GM12878 (cell line): ENCODE results near the gene FAM151A. TPM values are rescaled to one million over a fixed set of nuclear protein-coding genes. Genes with fewer than 3 reads are reported as not detected.
"Not testable (repeated sequence)": the region's sequence is repeated elsewhere in the genome, so short reads cannot be mapped to it uniquely, and the experiment has no call there.

ENCODE experiments used
- ATAC-seq: fragments of 200-7000 bp; cut with Tn5 transposase; 3 replicates; pipeline ENCODE4 v1.9.1; 2020; ENCODE audit warnings: mild to moderate bottlenecking, moderate library complexity
- BruUV-seq: library from RNA; stranded (reverse); fragments of 400-500 nt; replicated peaks from 2 replicates; lab custom pipeline; 2021; lab: Mats Ljungman, UMichigan
- CTCF ChIA-PET: fragments of 300-600 bp; sonication (Branson Sonifier 250); formaldehyde crosslinking; extraction: SDS; loops from one replicate; lab custom pipeline; 2021; ENCODE audit warnings: inconsistent platforms; lab: Yijun Ruan, JAX
- POLR2A ChIA-PET: fragments of 350-600 bp; formaldehyde crosslinking; extraction: SDS; loops from one replicate; lab custom pipeline; 2021; ENCODE audit warnings: inconsistent platforms; lab: Charles Lee
- RAD21 ChIA-PET: fragments of 300-600 bp; sonication (Branson Sonifier 250); formaldehyde crosslinking; loops from one replicate; lab custom pipeline; 2023; ENCODE audit warnings: antibody characterized with exemption; ENCODE audit not compliant: unreplicated experiment; lab: Charles Lee
- SMC1A ChIA-PET: fragments of 300-600 bp; sonication (Branson Sonifier 250); formaldehyde crosslinking; loops from one replicate; lab custom pipeline; 2023; ENCODE audit not compliant: unreplicated experiment, uncharacterized antibody; lab: Charles Lee
- DNase-seq: peaks from one replicate; pipeline ENCODE4 v3.0.0-alpha.2; 2011; ENCODE audit warnings: low read depth, low spot score
- FAIRE-seq: peaks from 3 replicates; lab custom pipeline; 2011; peaks lifted over from hg19 to GRCh38; lab: Jason Lieb, UNC
- H2AFZ ChIP-seq: 2 replicates; pipeline ENCODE4 v1.6.0; 2011; ENCODE audit warnings: low read depth, low read length, control low read depth; ENCODE audit not compliant: control insufficient read depth
- H3K27ac ChIP-seq: 2 replicates; pipeline ENCODE4 v1.5.1; 2011; ENCODE audit warnings: control low read depth; ENCODE audit not compliant: control insufficient read depth, insufficient read depth
- H3K27me3 ChIP-seq, 2 experiments: replicated peaks in 1 of 2; 2 replicates each; pipeline versions ENCODE4 v1.6.0 to v1.6.1; 2011; ENCODE audit warnings: low read length in 1 of 2; ENCODE audit not compliant: control insufficient read depth in 2 of 2, insufficient read depth in 2 of 2
- H3K36me3 ChIP-seq, 2 experiments: 2 replicates each; pipeline ENCODE4 v1.5.1; 2011; ENCODE audit warnings: low read length in 1 of 2; ENCODE audit not compliant: control insufficient read depth in 2 of 2, insufficient read depth in 2 of 2
- H3K4me1 ChIP-seq: 2 replicates; pipeline ENCODE4 v1.6.1; 2011; ENCODE audit warnings: mild to moderate bottlenecking, low read length, moderate library complexity, mixed read lengths; ENCODE audit not compliant: control insufficient read depth, insufficient read depth
- H3K4me2 ChIP-seq: 2 replicates; pipeline ENCODE4 v1.6.0; 2011; ENCODE audit warnings: control low read depth; ENCODE audit not compliant: control insufficient read depth, insufficient read depth
- H3K4me3 ChIP-seq: fragments of 200-600 bp; sonication (generic); 2 replicates; pipeline ENCODE4 v1.5.1; 2016
- H3K79me2 ChIP-seq: 2 replicates; pipeline ENCODE4 v1.6.0; 2011; ENCODE audit warnings: low read length; ENCODE audit not compliant: control insufficient read depth, insufficient read depth
- H3K9ac ChIP-seq: 2 replicates; pipeline ENCODE4 v1.8.0; 2011; ENCODE audit warnings: low read length, control low read depth, mixed read lengths; ENCODE audit not compliant: control insufficient read depth, insufficient read depth
- H3K9me3 ChIP-seq: replicated peaks from 3 replicates; pipeline ENCODE4 v1.5.1; 2011; ENCODE audit warnings: mild to moderate bottlenecking, low read length; ENCODE audit not compliant: control insufficient read depth, insufficient read depth
- H4K20me1 ChIP-seq: 2 replicates; pipeline ENCODE4 v1.6.0; 2011; ENCODE audit not compliant: control insufficient read depth, insufficient read depth
- HCFC1 ChIP-seq: fragments of 150-350 bp; IDR thresholded peaks from 2 replicates; pipeline ENCODE4 v1.6.1; 2014; ENCODE audit warnings: low read length
- PRDM15 ChIP-seq: fragments of 450-650 bp; formaldehyde crosslinking; IDR thresholded peaks from 2 replicates; pipeline ENCODE4 v1.4.0; 2020; ENCODE audit warnings: mild to moderate bottlenecking, moderate library complexity
- STAT1 ChIP-seq: fragments of 450-650 bp; conservative IDR thresholded peaks from 2 replicates; pipeline ENCODE4 v1.6.1; 2014; ENCODE audit warnings: antibody characterized with exemption, mild to moderate bottlenecking
- YBX1 ChIP-seq: fragments of 450-650 bp; IDR thresholded peaks from 2 replicates; pipeline ENCODE4 v1.6.1; 2016; ENCODE audit warnings: antibody characterized with exemption
- WGBS: methylation state at CpG from one replicate; pipeline ENCODE4 v1.1.6; 2016; ENCODE audit warnings: low lambda C conversion rate; ENCODE audit not compliant: insufficient replicate concordance, insufficient coverage; ENCODE audit errors: missing lambda C conversion rate; 5-methylcytosine and 5-hydroxymethylcytosine counted together
- in situ Hi-C: fragments of 300-500 bp; cut with MboI; formaldehyde crosslinking; loops from 9 replicates; pipeline ENCODE4 v1.14.3; 2018; ENCODE audit warnings: mixed read lengths
- intact Hi-C: fragments of 100-400 bp; cut with micrococcal nuclease; formaldehyde crosslinking; loops from one replicate; pipeline ENCODE4 v1.14.2; 2022; ENCODE audit not compliant: unreplicated experiment
- polyA plus RNA-seq, 11 experiments: library from polyadenylated mRNA; depleted of rRNA in 4 of 11; unstranded in 6 of 11; stranded (reverse) in 5 of 11; fragments of >200 nt; fragmentation: Nextera tagmentation in 4 of 11; fragmentation: Illumina TruSeq in 1 of 11; extraction: Ambion mirVana in 4 of 11; extraction: Trizol in 1 of 11; gene quantifications; 1 replicate in 1 of 11; 2 replicates in 10 of 11; pipeline versions ENCODE4 v1.2.1 to v1.2.3, GENCODE V29; 2011 to 2016; ENCODE audit warnings: inconsistent platforms in 2 of 11, missing spikeins in 2 of 11, low read depth in 1 of 11
- total RNA-seq, 4 experiments: library from RNA; depleted of rRNA in 3 of 4; stranded (reverse); fragments of >200 nt in 3 of 4; fragmentation: Illumina TruSeq in 1 of 4; extraction: Trizol in 1 of 4; gene quantifications; 2 replicates each; pipeline versions ENCODE4 v1.2.1 to v1.2.3, GENCODE V29; 2013 to 2021

Gene FAM151A
- total and polyA plus RNA-seq, 10 of the 15 experiments (the other 5 are each of a cell fraction or from before 2014, with no cell fraction given): 0.09 to 0.34 (median 0.14) TPM; not detected in 5

DNA sequence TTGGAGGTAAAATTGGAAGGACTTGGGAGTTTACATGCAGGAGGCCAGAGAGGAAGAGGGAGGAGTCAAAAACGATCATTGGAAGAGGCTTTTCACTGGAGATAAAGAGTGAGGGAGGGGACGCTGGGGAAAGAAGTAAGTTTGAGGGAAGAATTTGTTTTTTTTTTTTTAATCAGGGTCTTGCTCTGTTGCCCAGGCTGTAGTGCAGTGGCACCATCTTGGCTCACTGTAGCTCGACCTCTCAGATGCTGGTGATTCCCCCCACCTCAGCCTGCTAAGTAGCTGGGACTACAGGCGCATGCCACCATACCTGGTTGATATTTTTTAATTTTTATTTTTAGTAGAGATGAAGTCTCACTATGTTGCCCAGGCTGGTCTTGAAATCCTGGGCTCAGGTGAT is 17.0 kb upstream of the FAM151A start:
- H3K79me2 ChIP-seq: no peaks in the 10 kb centered on the region
- SMC1A ChIA-PET: interaction anchor here (0.9 to 1.4 kb wide), 3 partner anchors 9 to 77 kb away, joined by 3 read pairs; no protein-coding TSS in a partner anchor
- DNase-seq (no peak), ATAC-seq (no peak), FAIRE-seq (no peak)
- H3K36me3 ChIP-seq: no peaks in the 10 kb centered on the region
- no peaks in the 10 kb centered on the region for H3K4me1 ChIP-seq
- H3K4me3 ChIP-seq: no peak overlapping the region
- H3K27me3 ChIP-seq: no peaks in the 10 kb centered on the region
- intact Hi-C loops (no loop called here), in situ Hi-C loops (no loop called here)
- WGBS: 25% methylated on average over 4 of the region's 4 CpGs
- POLR2A ChIA-PET: no interaction called here
- H3K27ac ChIP-seq: no peak overlapping the region
- BruUV-seq: no TSS peak
- H4K20me1 ChIP-seq: no peaks in the 10 kb centered on the region
- RAD21 ChIA-PET: no interaction called here
- H3K9me3 ChIP-seq: no peaks in the 10 kb centered on the region; the same call in 2 of the 3 replicates
- TF ChIP-seq HCFC1: no peak
- no peak for TF ChIP-seq PRDM15 (CRISPR knock-in tag)
- no peak for TF ChIP-seq STAT1
- no peak for TF ChIP-seq YBX1
- H3K4me2 ChIP-seq: no peak overlapping the region
- no peak overlapping the region for H2AFZ ChIP-seq
- H3K9ac ChIP-seq: no peak overlapping the region
- CTCF ChIA-PET: interaction anchor here (1.5 kb wide), 1 partner anchor 34 kb away, joined by 3 read pairs; no protein-coding TSS in a partner anchor

- DNase-seq, SMC1A ChIA-PET, in situ Hi-C loops, H3K79me2 ChIP-seq, ATAC-seq, H3K9me3 ChIP-seq, H4K20me1 ChIP-seq, POLR2A ChIA-PET, BruUV-seq, H3K9ac ChIP-seq, H3K27ac ChIP-seq, intact Hi-C loops, H3K4me2 ChIP-seq, H2AFZ ChIP-seq, H3K27me3 ChIP-seq, RAD21 ChIA-PET, FAIRE-seq, H3K36me3 ChIP-seq, H3K4me1 ChIP-seq, H3K4me3 ChIP-seq: not testable (repeated sequence)
- CTCF ChIA-PET: interaction anchor here (0.5 kb wide), 1 partner anchor 212 kb away, joined by 3 read pairs; no protein-coding TSS in a partner anchor
- 59% methylated on average over 12 of the region's 14 CpGs for WGBS
Observed at GRCh38 chr1:54636461-54637446, 13.4 kb upstream of the FAM151A start.

DNA sequence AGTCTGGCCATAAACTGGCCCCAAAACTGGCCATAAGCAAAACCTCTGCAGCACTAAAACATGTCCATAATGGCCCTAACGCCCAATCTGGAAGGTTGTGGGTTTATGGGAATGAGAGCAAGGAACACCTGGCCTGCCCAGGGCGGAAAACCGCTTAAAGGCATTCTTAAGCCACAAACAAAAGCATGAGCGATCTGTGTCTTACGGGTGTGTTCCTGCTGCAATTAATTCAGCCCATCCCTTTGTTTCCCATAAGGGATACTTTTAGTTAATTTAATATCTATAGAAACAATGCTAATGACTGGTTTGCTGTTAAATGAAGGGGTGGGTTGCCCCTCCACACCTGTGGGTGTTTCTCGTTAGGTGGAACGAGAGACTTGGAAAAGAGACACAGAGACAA is 12.5 kb upstream of the FAM151A start:
- H3K9ac ChIP-seq, H3K27ac ChIP-seq, H3K27me3 ChIP-seq, H3K4me1 ChIP-seq, intact Hi-C loops, SMC1A ChIA-PET, H3K9me3 ChIP-seq, CTCF ChIA-PET, FAIRE-seq, H3K36me3 ChIP-seq, H2AFZ ChIP-seq, H3K79me2 ChIP-seq, H3K4me2 ChIP-seq, H4K20me1 ChIP-seq, BruUV-seq, RAD21 ChIA-PET, H3K4me3 ChIP-seq, DNase-seq, in situ Hi-C loops, ATAC-seq, POLR2A ChIA-PET: not testable (repeated sequence)
- WGBS: 62% methylated on average over 7 of the region's 7 CpGs
